H54 (cell line): ENCODE results near the gene LSM14A.
"Not testable (repeated sequence)": the region's sequence is repeated elsewhere in the genome, so short reads cannot be mapped to it uniquely, and the experiment has no call there.

Experiments
- DNase-seq: peaks from one replicate; pipeline ENCODE4 v3.0.0; 2011; ENCODE audit warnings: low spot score, mixed read lengths; ENCODE audit not compliant: insufficient read length
- FAIRE-seq: peaks from 3 replicates; lab custom pipeline; 2011; peaks lifted over from hg19 to GRCh38; lab: Jason Lieb, UNC
- POLR2A ChIP-seq: IDR thresholded peaks from 2 replicates; pipeline ENCODE4 v1.6.1; 2011; ENCODE audit warnings: low read depth, mild to moderate bottlenecking, low read length

The LSM14A gene

DNA sequence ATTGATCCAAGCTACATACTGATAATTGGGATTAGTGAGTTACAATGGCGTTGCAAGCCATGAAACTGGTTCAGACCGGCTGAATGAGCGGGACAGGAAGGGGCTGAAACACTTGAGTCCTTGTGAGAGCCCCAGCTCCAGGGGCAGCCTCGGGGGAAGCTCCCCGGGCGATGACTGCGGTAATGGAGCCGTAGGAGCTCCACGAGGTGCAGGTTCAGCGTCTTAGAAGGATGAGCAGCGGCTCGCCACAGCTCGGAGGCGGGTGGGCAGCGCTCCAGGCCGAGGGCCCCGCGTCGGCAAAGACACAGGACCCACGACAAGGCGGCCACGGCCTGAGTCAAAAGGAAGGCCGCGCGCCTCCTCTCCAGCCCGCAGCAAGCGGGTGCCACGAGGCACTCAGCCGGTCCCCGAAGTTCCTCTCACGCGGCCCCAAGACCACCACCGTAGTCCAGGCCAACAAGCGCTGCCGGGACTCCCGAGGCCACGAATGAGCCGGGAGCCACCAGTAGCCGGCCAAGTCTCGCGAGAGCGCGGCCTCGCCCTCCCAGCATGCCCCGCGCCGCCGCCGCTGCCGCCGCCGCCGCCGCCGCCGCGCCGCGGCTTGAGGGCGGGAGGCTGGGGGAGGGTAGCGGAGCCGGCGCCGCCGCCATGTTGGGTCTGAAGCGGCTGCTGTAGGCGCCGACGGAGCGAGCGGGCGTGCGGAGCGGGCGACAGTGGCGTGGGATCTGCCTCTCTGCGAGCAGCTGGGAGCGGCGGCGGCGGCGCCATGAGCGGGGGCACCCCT is at the start of gene LSM14A:
LSM14A (plus strand) TSS at position 628 of the 784 bp plus-strand sequence; CDS start at position 767, 139 bp downstream.
- DNase-seq (peak; percentile 93), FAIRE-seq (no peak)
- TF ChIP-seq POLR2A, result peak; percentile 87

DNA sequence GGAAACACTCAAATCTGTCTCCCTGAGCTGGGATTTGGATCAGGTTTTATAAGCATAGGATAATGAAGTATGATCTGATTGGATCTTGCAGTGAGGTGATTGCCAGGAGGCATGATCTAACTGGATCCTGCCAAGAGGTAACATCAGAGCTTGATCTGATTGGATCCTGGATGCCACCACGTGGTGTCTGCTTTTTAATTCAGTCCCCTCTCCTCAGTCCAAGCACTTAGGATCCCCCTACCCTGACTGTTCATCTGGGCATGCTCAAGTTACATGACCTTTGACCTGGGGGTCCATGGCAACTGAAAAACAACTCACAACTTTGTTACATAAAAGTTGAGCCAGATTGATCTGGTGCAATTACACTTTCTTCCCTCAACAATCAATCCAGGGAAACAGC is 47.5 kb upstream of the LSM14A start:
- no peak for TF ChIP-seq POLR2A
- DNase-seq (no peak), FAIRE-seq (no peak)

DNA sequence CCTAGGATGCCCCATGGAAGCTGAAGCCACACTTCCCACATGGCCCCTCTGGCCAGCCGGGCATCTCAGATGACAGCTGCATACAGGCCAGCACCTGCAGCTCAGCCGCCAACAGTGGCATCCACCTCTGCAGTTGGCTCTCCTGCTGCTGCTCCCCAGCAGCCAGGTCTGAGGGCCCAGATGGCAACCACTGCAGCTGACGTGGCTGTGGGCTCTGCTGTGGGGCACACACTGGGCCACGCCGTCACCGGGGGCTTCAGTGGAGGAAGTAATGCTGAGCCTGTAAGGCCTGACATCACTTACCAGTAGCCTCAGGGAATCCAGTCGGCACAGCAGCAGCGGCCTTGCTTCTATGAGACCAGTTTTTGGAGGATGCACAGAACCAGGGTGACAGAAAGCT is 45.3 kb upstream of the LSM14A start:
- DNase-seq (no peak), FAIRE-seq (no peak)
- no peak for TF ChIP-seq POLR2A

DNA sequence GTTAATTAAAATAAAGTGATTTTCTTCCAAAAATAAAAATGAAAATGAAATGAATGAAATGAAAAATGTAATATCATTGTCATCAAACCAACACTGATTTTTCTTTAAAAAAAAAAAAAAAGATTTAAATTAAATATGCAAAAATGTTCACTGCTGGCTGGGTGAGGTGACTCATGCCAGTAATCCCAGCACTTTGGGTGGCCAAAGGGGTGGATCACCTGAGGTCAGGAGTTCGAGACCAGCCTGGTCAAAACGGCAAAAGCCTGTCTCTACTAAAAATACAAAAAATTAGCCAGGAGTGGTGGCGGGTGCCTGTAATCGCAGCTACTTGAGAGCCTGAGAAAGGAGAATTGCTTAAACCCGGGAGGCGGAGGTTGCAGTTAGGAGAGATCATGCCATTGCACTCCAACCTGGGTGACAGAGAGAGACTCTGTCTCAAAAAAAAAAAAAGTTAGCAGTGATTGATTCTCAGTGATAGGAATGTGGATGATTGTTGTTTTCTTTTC is 44.6 kb upstream of the LSM14A start:
- DNase-seq (no peak), FAIRE-seq (no peak)
- TF ChIP-seq POLR2A, result no peak

DNA sequence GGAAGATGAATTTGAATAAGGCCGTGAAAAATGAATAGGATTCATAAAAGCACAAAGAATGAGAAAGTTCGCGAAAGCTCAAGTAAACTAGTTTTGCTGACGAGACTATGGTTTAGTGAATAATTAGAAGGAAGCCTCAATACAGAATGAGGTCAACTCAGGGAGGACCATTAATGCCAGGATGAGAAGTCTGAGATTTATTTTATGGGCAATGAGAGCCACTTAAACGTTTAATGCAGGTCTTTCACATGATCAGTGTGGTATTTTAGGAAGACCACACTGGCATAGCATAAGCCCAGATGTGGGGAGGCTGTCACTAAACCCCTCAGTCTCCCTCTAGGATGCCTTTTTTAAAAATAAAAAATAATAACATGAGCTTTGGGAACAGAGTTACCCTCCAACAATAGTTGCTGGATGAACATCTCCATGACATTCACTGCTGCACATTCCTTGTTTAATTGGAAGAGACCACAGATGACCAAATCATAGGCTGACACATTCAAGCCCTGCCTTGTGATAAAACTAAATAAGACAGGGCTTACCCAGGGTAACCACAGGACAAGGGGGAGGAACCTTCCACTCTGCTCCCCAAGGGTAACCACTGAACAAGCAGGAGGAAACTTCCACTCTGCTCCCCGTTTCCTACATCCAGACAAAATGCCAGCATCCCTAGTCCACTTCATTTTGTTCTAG is 43.6 kb upstream of the LSM14A start:
- no peak for TF ChIP-seq POLR2A
- no peak for DNase-seq
- FAIRE-seq, result no peak

DNA sequence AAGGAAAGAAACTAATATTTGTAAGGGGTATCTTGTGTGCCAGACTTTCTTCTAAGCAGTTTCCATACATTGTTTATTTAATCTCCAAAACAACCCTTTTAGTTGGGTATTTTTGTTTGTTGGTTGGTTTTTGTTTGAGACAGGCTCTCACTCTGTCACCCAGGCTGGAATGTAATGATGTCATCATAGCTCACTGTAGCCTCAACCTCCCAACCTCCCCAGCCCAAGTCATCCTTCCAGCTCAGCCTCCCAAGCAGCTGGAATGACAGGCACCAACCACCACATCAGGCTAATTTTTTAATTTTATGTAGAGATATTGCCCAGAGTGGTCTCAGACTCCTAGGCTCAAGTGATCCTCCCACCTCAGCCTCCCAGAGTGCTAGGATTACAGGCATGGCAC is 41.2 kb upstream of the LSM14A start:
- TF ChIP-seq POLR2A, result no peak
- DNase-seq, result no peak
- no peak for FAIRE-seq

DNA sequence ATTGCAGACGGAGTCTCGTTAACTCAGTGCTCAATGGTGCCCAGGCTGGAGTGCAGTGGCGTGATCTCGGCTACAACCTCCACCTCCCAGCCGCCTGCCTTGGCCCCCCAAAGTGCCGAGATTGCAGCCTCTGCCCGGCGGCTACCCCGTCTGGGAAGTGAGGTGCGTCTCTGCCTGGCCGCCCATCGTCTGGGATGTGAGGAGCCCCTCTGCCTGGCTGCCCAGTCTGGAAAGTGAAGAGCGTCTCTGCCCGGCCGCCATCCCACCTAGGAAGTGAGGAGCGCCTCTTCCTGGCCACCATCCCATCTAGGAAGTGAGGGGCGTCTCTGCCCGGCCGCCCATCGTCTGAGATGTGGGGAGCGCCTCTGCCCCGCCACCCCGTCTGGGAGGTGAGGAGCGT is 40.2 kb upstream of the LSM14A start:
- FAIRE-seq, DNase-seq: not testable (repeated sequence)

DNA sequence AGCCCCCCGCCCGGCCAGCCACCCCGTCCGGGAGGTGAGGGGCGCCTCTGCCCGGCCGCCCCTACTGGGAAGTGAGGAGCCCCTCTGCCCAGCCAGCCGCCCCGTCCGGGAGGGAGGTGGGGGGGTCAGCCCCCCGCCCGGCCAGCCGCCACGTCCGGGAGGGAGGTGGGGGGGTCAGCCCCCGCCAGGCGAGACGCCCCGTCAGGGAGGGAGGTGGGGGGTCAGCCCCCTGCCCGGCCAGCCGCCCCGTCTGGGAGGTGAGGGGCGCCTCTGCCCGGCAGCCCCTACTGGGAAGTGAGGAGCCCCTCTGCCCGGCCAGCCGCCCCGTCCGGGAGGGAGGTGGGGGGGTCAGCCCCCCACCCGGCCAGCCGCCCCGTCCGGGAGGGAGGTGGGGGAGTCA is 39.6 kb upstream of the LSM14A start:
- not testable (repeated sequence) for FAIRE-seq, DNase-seq

DNA sequence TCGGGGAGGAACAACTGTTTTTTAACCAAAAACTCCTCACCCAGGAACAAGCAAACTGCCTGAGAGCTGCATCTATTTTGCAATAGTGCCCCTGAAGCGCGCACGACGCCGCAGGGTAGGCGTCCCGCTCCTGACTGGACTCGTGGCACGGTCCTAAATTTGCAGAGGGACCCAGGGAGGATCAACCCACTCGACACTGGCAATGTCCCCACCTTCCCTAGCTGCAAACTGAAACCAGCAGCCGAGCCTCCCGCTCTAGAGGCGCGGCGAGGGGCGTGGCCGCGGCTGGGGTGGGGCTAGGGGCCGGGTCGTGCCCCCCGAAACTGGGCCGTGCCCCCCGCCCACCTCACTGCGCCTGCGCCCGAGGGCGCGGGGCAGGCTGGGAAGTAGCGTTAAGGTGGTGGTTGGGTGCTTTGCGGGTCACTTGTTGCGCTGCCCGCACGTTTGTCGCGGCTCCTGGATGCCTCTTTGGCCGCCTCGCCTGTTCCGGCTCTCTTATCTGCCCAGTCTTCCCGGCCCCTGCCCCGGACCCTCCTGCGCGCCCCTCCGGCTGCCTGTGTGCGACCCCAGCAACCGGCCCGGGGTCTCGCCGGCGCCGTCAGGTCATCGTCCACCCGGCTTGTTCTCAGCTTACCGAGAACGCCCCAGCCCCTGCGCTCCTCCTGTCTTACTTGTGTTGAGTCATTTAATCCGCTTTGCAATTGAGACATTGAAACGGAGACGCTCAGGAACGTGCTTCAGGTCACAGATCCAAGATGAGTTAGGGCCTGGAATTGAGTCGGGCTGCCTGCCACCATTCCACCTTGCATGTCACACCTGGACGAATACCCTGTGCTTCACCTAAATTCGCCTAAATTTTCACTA is 37.9 kb upstream of the LSM14A start:
- DNase-seq (peak; percentile 86), FAIRE-seq (peak; percentile 53)
- peak; percentile 93 for TF ChIP-seq POLR2A

DNA sequence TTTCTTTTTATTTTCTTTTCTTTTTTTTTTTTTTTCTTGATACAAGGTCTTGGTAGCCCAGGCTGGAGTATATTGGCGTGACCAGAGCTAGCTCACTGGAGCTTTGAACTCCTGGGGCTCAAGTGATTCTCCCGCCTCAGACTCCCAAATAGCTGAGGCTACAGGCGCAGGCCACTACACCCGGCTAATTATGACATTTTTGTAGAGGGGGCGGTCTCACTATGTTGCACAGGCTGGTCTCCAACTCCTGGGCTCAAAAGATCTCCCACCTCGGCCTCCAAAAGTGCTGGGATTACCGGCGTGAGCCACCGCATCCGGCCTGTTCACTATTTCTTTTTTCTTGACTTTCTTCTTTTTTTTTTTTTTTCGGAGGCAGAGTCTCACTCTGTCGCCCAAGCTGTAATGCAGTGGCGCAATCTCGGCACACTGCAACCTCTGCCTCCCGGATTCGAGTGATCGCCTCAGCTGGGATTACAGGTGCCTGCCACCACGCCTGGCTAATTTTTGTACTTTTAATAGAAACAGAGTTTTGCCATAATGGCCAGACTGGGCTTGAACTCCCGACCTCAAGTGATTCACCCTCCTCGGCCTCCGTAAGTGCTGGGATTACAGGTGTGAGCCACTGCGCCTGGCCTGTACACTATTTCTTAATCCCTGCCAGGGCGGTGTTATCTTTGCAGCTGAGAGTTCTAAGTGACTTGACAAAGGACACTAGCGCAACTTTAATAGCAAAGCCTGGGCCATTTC is 37.1 kb upstream of the LSM14A start:
- no peak for TF ChIP-seq POLR2A
- FAIRE-seq (no peak), DNase-seq (no peak)

DNA sequence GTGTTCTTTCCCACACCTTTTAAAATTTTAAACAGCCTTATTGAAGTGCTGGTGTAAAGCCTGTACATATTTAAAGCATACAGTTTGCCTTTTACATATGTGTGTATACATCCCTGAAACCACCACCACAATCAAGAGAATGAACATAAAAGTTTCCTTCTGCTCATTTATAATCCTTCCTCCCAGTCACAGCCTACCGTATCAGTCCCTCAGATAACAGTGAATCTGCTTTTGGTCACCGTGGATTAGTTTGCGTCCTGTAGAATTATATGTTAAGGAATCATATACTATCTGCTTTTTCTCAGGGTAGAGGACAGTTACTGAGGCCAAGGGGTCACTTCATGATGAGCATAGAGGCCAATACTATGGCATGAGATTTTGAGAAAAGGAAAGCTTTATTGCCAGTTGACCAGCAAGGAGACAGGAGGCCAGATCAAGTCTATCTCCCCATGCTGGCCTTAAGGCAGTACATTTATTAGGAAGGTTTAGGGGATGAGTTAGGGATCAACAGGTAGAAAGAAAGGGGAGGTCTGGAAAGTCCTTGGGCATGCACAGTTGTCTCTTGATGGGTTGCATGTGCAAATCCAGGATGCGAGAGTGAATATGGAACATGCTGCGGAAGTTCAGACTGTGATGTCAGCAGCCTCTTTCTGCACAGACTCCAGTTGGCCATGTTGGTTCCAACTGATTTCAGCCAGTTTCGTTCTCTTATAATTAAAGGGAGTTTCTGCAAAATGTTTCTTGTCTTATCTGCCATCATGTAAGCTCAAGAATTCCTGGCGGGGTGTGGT is 36.3 kb upstream of the LSM14A start:
- no peak for FAIRE-seq
- no peak for DNase-seq
- no peak for TF ChIP-seq POLR2A

DNA sequence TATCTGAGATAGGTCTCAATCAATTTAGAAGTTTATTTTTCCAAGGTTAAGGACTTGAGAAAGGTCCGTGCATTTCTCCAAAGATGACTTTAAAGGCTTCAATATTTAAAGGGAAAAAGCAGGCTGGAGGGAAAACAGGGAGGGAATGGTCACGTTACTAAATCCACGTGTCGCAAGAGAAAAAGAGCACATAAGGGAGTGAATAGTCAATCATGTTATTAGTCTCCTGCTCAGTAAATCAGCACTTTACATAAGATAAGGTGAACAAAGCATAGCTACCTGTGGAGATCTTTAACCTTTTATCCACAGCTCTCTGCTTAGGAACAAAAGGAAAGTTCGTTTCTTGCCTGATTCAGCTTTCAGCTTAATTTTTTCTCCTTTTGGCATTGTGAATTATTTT is 31.3 kb upstream of the LSM14A start:
- no peak for TF ChIP-seq POLR2A
- no peak for DNase-seq
- FAIRE-seq, result no peak
